Measurements from ENCODE around the gene DUSP22.
A peak's percentile ranks its signal among the peaks of the same experiment; 100 is the strongest.

Gene DUSP22

DNA sequence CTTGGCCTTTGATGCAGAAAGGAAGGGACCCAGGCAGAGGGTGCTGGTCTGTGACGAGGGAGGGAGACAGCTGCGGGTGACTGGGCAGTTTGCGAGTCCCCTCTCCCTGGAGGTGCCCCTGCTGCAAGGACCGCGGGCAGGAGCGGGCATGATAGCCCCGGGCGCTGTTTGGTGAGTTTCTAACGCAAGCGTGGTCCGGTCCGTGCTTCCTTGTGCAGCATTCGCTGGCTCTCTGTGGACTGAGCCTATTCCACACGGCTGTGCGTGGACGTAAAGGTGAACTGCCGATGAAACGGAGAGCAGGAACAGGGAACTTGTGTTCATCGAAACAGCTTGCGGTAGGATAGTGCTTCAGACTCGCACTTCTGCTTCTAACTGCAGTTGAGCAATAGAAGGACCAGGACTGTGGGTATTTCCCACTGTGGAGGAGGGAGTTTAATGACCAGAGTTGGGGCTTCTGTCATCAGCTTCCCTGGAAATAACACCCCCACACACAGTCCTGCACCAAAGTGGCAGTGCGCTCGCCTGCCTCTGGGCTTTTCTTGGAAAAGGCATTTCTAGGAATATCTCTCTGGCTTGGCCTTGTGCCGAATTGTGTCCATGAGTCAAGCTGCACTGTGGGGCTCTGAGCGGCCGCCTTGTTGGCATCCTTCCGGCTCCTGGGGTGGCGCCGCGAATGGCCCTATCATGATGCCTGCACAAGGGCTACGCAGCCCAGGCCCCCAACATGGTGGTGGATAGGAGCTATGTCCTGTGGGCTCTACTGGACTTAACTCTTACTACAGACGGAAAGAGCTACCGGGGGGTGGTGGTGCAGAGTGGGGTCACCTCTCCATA lies 48.9 kb downstream of the DUSP22 start:
- ATAC-seq (peak; percentile 4), DNase-seq (peak; percentile 32)
- Mint-ChIP-seq H3K9me3 (no peaks in the 10 kb centered on the region), H3K27ac (peak overlapping the region; percentile 69 to 84), H3K4me3 (peak overlapping the region; percentile 74 to 76), H3K4me1 (peaks cover 85% of the 10 kb centered on the region), H3K27me3 (no peaks in the 10 kb centered on the region)

DNA sequence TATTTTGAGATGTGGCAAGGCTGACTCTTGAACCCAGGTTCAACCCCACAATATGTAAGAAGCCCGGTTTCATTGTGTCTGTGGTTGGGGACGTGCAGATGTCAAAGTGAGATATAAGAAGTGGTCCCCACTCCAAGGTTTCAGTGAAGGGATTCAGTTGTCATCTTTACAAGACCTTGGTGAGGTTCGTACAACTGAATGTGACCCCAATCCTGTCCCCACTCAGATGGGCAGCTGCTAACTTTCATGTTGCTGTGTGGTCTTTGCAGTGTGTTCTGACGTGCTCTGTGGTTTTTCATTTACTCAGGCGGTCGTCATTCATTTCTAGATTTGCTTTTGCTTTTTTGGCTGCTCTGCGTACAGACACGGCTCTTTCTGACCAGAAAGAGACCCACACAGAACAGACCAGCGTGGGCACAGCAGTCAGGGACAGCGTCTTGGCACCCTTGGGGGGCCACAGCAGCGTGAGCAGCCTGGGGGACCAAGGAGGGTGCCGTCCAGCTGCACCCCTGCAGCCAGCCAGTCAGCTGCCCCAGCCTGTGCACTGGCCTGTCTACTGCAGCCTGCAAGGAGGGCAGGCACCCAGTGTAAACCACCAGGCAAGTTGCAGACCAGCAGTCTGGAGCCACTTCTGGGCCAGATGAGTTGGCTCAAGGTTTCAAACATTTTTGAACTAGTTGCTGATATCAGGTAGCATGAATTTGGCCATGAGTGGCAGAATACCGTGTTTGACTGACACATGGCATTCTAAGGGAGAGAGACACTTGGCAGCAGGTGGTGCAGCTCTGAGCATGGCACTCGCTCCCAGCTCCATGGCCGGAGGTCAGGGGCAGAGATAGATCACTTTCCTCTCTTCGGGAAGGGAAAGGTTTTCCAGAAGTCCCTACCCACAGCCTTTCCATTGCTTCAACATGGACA lies 49.9 kb downstream of the DUSP22 start:
- DNase-seq (peak; percentile 41 to 71), ATAC-seq (peak; percentile 79)
- peaks cover 75% of the 10 kb centered on the region for H3K4me1 Mint-ChIP-seq
- no peaks in the 10 kb centered on the region for H3K27me3 Mint-ChIP-seq
- peak overlapping the region; percentile 69 to 77 for H3K27ac Mint-ChIP-seq
- no peaks in the 10 kb centered on the region for H3K9me3 Mint-ChIP-seq
- H3K4me3 Mint-ChIP-seq, result peak overlapping the region; percentile 74 to 76

GRCh38 chr6:342832-343179 lies 50.5 kb downstream of the DUSP22 start:
- H3K27ac Mint-ChIP-seq, result no peak overlapping the region
- no peak for DNase-seq
- H3K4me1 Mint-ChIP-seq, result peaks cover 69% of the 10 kb centered on the region
- ATAC-seq, result no peak
- H3K4me3 Mint-ChIP-seq, result no peak overlapping the region
- H3K27me3 Mint-ChIP-seq, result no peaks in the 10 kb centered on the region
- H3K9me3 Mint-ChIP-seq, result no peaks in the 10 kb centered on the region

GRCh38 chr6:343226-343935 lies 51.1 kb downstream of the DUSP22 start:
- no peak for ATAC-seq
- Mint-ChIP-seq H3K27ac (no peak overlapping the region), H3K27me3 (no peaks in the 10 kb centered on the region), H3K4me3 (no peak overlapping the region), H3K9me3 (no peaks in the 10 kb centered on the region), H3K4me1 (peaks cover 63% of the 10 kb centered on the region)
- no peak for DNase-seq

GRCh38 chr6:343960-344815 lies 51.9 kb downstream of the DUSP22 start:
- ATAC-seq (no peak), DNase-seq (no peak)
- no peaks in the 10 kb centered on the region for H3K27me3 Mint-ChIP-seq
- no peak overlapping the region for H3K4me3 Mint-ChIP-seq
- no peaks in the 10 kb centered on the region for H3K9me3 Mint-ChIP-seq
- H3K4me1 Mint-ChIP-seq, result peaks cover 56% of the 10 kb centered on the region
- H3K27ac Mint-ChIP-seq, result peak overlapping the region in 1 of 2 donors; percentile 5

GRCh38 chr6:344816-345340 lies 52.6 kb downstream of the DUSP22 start:
- Mint-ChIP-seq H3K27ac (peak overlapping the region in 1 of 2 donors; percentile 6), H3K27me3 (no peaks in the 10 kb centered on the region), H3K4me1 (peaks cover 54% of the 10 kb centered on the region), H3K9me3 (no peaks in the 10 kb centered on the region), H3K4me3 (no peak overlapping the region)
- no peak for ATAC-seq
- DNase-seq, result no peak

GRCh38 chr6:345747-346385 lies 53.6 kb downstream of the DUSP22 start:
- ATAC-seq (no peak), DNase-seq (no peak)
- no peaks in the 10 kb centered on the region for H3K27me3 Mint-ChIP-seq
- H3K4me1 Mint-ChIP-seq, result peaks cover 44% of the 10 kb centered on the region
- H3K4me3 Mint-ChIP-seq, result no peak overlapping the region
- no peak overlapping the region for H3K27ac Mint-ChIP-seq
- no peaks in the 10 kb centered on the region for H3K9me3 Mint-ChIP-seq

GRCh38 chr6:346386-347030 lies 54.2 kb downstream of the DUSP22 start:
- no peaks in the 10 kb centered on the region for H3K27me3 Mint-ChIP-seq
- H3K9me3 Mint-ChIP-seq, result no peaks in the 10 kb centered on the region
- ATAC-seq (no peak), DNase-seq (no peak)
- peaks cover 37% of the 10 kb centered on the region for H3K4me1 Mint-ChIP-seq
- H3K27ac Mint-ChIP-seq, result no peak overlapping the region
- H3K4me3 Mint-ChIP-seq, result no peak overlapping the region

DNA sequence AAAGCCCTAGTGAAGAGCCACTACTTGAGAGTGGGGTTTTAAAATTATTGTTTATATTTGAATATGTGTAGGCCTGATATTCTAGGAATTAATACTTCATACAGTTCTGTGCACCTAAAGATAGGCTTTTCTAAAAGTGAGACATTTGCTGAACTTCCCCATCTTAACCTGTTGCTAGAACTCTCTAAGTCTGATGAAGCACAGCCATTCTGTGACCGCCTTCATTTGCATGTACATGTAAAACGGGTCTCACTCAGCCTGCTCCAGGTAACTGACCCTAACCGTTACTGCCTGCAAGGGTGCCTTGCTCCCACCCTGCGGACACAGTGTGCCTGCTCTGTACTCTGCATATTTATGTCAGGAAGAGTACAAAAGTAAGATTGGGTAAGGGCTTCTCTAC lies 54.9 kb downstream of the DUSP22 start:
- Mint-ChIP-seq H3K4me1 (peaks cover 30% of the 10 kb centered on the region), H3K27me3 (no peaks in the 10 kb centered on the region), H3K9me3 (no peaks in the 10 kb centered on the region), H3K27ac (no peak overlapping the region), H3K4me3 (no peak overlapping the region)
- DNase-seq, result no peak
- ATAC-seq, result no peak

GRCh38 chr6:347951-348859 lies 55.9 kb downstream of the DUSP22 start:
- Mint-ChIP-seq H3K4me3 (no peak overlapping the region), H3K4me1 (peaks cover 20% of the 10 kb centered on the region), H3K9me3 (no peaks in the 10 kb centered on the region), H3K27ac (peak overlapping the region in 1 of 2 donors; percentile 56), H3K27me3 (no peaks in the 10 kb centered on the region)
- DNase-seq (no peak), ATAC-seq (no peak)

DNA sequence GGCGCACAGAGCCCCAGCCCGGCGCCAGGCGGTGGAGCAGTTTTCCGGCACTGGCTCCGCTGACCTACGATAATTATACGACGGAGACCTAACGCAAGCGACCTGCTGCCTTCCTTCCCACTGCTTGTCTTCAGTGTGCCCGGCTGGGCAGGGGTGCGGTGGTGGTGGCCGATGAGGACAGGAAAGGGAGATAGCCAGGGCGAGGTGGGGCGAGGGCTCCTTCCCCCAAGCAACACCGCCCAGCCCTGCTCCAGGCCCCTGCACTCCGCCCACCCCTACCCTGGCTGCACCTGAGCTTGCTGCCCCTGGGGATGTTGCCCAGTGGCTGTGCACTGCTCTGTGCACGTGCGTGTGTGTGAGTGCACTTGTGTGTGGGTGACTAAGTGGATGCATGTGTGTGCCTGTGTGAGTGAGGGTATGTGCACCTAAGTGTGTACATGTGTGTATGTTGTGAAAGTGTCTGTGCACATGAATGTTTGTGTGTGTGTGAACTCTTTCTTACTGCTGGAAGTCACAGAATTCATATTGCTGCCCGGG lies 56.6 kb downstream of the DUSP22 start:
- H3K27me3 Mint-ChIP-seq, result no peaks in the 10 kb centered on the region
- H3K9me3 Mint-ChIP-seq, result no peaks in the 10 kb centered on the region
- peak; percentile 30 for ATAC-seq
- no peak for DNase-seq
- H3K27ac Mint-ChIP-seq, result no peak overlapping the region
- H3K4me3 Mint-ChIP-seq, result no peak overlapping the region
- H3K4me1 Mint-ChIP-seq, result peaks cover 16% of the 10 kb centered on the region

- Mint-ChIP-seq H3K4me3 (no peak overlapping the region), H3K27ac (no peak overlapping the region), H3K27me3 (no peaks in the 10 kb centered on the region), H3K9me3 (no peaks in the 10 kb centered on the region), H3K4me1 (peaks cover 13% of the 10 kb centered on the region)
- no peak for DNase-seq
- ATAC-seq, result no peak
Measured at GRCh38 chr6:349491-349921, 57.2 kb downstream of the DUSP22 start.

DNA sequence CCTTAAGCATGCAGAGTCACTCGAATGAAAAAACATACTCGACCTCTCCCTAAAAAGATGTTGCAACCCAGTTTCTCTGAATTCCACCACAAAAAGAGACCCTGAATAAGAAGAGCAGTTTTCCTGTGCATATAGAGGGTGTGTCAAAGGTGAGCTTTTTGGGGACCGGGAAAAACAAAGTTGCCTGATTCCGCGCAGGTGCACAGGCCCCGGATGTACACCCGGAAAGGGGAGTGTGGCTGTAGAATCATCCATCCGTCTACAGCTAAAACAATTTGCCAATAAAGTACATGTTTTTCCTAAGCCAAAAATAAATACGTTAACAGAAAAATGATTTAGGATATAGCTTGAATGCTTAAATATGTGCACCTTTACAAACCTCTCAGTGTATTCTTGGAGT lies 58.1 kb downstream of the DUSP22 start:
- no peak for DNase-seq
- no peak for ATAC-seq
- Mint-ChIP-seq H3K4me1 (peaks cover 6% of the 10 kb centered on the region), H3K27ac (no peak overlapping the region), H3K9me3 (no peaks in the 10 kb centered on the region), H3K4me3 (no peak overlapping the region), H3K27me3 (no peaks in the 10 kb centered on the region)
